ENCODE measurements around the gene ADAM12.

DNA sequence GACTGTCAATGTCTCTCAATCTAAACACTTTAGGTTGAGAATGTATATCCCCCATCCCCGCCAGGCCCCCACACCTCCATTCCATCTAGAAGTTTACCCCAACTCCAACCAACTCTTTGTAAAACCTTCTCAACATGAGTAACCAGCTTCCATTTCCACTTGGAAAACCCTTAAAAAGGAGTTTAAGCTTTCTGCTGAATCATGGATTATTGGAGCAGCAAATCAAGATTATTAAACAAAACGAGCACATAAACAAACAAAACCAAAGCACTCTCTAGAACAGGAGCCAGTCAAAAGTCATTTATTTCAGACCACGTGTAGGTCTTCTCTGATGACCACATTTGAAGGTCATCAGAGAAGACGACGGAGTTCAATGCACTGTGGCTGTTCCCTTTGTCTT, 278.4 kb downstream of the ADAM12 start:
- TF ChIP-seq, protein P1, sequence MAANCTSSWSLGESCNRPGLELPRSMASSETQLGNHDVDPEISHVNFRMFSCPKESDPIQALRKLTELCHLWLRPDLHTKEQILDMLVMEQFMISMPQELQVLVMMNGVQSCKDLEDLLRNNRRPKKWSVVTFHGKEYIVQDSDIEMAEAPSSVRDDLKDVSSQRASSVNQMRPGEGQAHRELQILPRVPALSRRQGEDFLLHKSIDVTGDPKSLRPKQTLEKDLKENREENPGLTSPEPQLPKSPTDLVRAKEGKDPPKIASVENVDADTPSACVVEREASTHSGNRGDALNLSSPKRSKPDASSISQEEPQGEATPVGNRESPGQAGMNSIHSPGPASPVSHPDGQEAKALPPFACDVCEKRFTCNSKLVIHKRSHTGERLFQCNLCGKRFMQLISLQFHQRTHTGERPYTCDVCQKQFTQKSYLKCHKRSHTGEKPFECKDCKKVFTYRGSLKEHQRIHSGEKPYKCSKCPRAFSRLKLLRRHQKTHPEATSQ (CRISPR knock-in tag; IDR thresholded peaks at IDR 0.05; ENCODE audit: borderline replicate concordance) = no peak
- no peak for TF ChIP-seq KLF6 (CRISPR knock-in tag; IDR thresholded peaks at IDR 0.05)
